ENCODE measurements around the gene SLC31A1. TPM values are rescaled to one million over a fixed set of nuclear protein-coding genes. Genes with fewer than 3 reads are reported as not detected.

SLC31A1 gene
- total and polyA plus RNA-seq, 2 experiments from 2014 or later, result 19.7 to 32.6 TPM

- no peak for TF ChIP-seq CTCF (IDR thresholded peaks at IDR 0.05; ENCODE audit: low read depth, low read length)
- Histone ChIP-seq H3K9me3 (ENCODE audit: low read depth) (no peaks in the 10 kb centered on the region), H3K27ac (no peak overlapping the region), H3K36me3 (no peaks in the 10 kb centered on the region), H3K4me3 (peak overlapping the region; percentile 51), H3K4me1 (ENCODE audit: low read depth) (peaks cover 26% of the 10 kb centered on the region), H3K27me3 (no peaks in the 10 kb centered on the region)
- peak in 1 of 2 donors; percentile 29 for DNase-seq (ENCODE audit: low read depth in 1 of 2, low spot score in 1 of 2)
Observed at GRCh38 chr9:113219969-113220368, 1.4 kb upstream of the SLC31A1 start.

GRCh38 chr9:113220467-113221002 lies 809 bp upstream of the SLC31A1 start:
- no peak for TF ChIP-seq CTCF (IDR thresholded peaks at IDR 0.05; ENCODE audit: low read depth, low read length)
- Histone ChIP-seq H3K4me3 (peak overlapping the region; percentile 51), H3K27me3 (no peaks in the 10 kb centered on the region), H3K36me3 (no peaks in the 10 kb centered on the region), H3K9me3 (ENCODE audit: low read depth) (no peaks in the 10 kb centered on the region), H3K27ac (peak overlapping the region; percentile 77), H3K4me1 (ENCODE audit: low read depth) (peaks cover 26% of the 10 kb centered on the region)
- DNase-seq (ENCODE audit: low read depth in 1 of 2, low spot score in 1 of 2), result peak in 1 of 2 donors; percentile 8

- DNase-seq (ENCODE audit: low read depth in 1 of 2, low spot score in 1 of 2), result no peak
- Histone ChIP-seq H3K27me3 (no peaks in the 10 kb centered on the region), H3K9me3 (ENCODE audit: low read depth) (no peaks in the 10 kb centered on the region), H3K36me3 (no peaks in the 10 kb centered on the region), H3K4me1 (ENCODE audit: low read depth) (peaks cover 26% of the 10 kb centered on the region), H3K27ac (peak overlapping the region; percentile 55), H3K4me3 (peak overlapping the region; percentile 52)
- TF ChIP-seq CTCF (IDR thresholded peaks at IDR 0.05; ENCODE audit: low read depth, low read length), result no peak
Observed at GRCh38 chr9:113221800-113222481, 597 bp downstream of the SLC31A1 start.

- Histone ChIP-seq H3K9me3 (ENCODE audit: low read depth) (no peaks in the 10 kb centered on the region), H3K27me3 (no peaks in the 10 kb centered on the region), H3K27ac (peak overlapping the region; percentile 55), H3K4me3 (peak overlapping the region; percentile 52), H3K36me3 (no peaks in the 10 kb centered on the region), H3K4me1 (ENCODE audit: low read depth) (peaks cover 26% of the 10 kb centered on the region)
- DNase-seq (ENCODE audit: low read depth in 1 of 2, low spot score in 1 of 2), result peak; percentile 1 to 51
- TF ChIP-seq CTCF (IDR thresholded peaks at IDR 0.05; ENCODE audit: low read depth, low read length), result no peak
Observed at GRCh38 chr9:113222482-113222841, 1.1 kb downstream of the SLC31A1 start.

GRCh38 chr9:113223963-113224362 lies 2.6 kb downstream of the SLC31A1 start:
- no peaks in the 10 kb centered on the region for H3K36me3 ChIP-seq
- peak in 1 of 2 donors; percentile 67 for DNase-seq (ENCODE audit: low read depth in 1 of 2, low spot score in 1 of 2)
- peak overlapping the region; percentile 70 for H3K27ac ChIP-seq
- H3K27me3 ChIP-seq, result no peaks in the 10 kb centered on the region
- peaks cover 26% of the 10 kb centered on the region for H3K4me1 ChIP-seq (ENCODE audit: low read depth)
- H3K9me3 ChIP-seq (ENCODE audit: low read depth), result no peaks in the 10 kb centered on the region
- H3K4me3 ChIP-seq, result no peak overlapping the region
- TF ChIP-seq CTCF (IDR thresholded peaks at IDR 0.05; ENCODE audit: low read depth, low read length), result no peak

Data from cardiac muscle cell (in vitro differentiated cells and primary cell).